NCI-H2107 treated with DMSO at 0.1 percent for 48 hours (cell line): Measurements from ENCODE around the gene SPRYD3.

Experiments used
- DNase-seq: peaks from one replicate; lab custom pipeline; 2025; ENCODE audit not compliant: unreplicated experiment; lab: John Stamatoyannopoulos, UW

SPRYD3 gene

GRCh38 chr12:53086361-53086760 is 7.2 kb upstream of the SPRYD3 start:
- DNase-seq, result no peak

GRCh38 chr12:53082637-53083175 is 3.5 kb upstream of the SPRYD3 start:
- DNase-seq, result no peak

GRCh38 chr12:53078425-53079225 is 565 bp downstream of the SPRYD3 start:
- DNase-seq, result peak; percentile 39

GRCh38 chr12:53077030-53077429 is 2.2 kb downstream of the SPRYD3 start:
- DNase-seq, result no peak

GRCh38 chr12:53076461-53076860 is 2.7 kb downstream of the SPRYD3 start:
- DNase-seq, result no peak

- DNase-seq, result no peak
These were observed 4.2 kb downstream of the SPRYD3 start for GRCh38 chr12:53074999-53075370.

- DNase-seq, result no peak
These were observed 4.7 kb downstream of the SPRYD3 start for GRCh38 chr12:53074283-53074998.

GRCh38 chr12:53073881-53074280 is 5.3 kb downstream of the SPRYD3 start:
- no peak for DNase-seq

GRCh38 chr12:53071591-53072551 is 7.3 kb downstream of the SPRYD3 start:
- DNase-seq, result no peak

GRCh38 chr12:53070877-53071492 is 8.2 kb downstream of the SPRYD3 start:
- DNase-seq, result no peak

- no peak for DNase-seq
These were observed 9.4 kb downstream of the SPRYD3 start for GRCh38 chr12:53069621-53070410.

GRCh38 chr12:53068811-53069585 is 10.2 kb downstream of the SPRYD3 start:
- no peak for DNase-seq

- no peak for DNase-seq
These were observed 11.0 kb downstream of the SPRYD3 start for GRCh38 chr12:53067993-53068770.

- no peak for DNase-seq
These were observed 11.9 kb downstream of the SPRYD3 start for GRCh38 chr12:53067074-53067992.

- peak; percentile 50 for DNase-seq
These were observed 12.9 kb downstream of the SPRYD3 start for GRCh38 chr12:53065975-53066931.

- no peak for DNase-seq
These were observed 13.7 kb downstream of the SPRYD3 start for GRCh38 chr12:53065470-53065869.
